ENCODE measurements around the gene GARIN1A. TPM values are rescaled to one million over a fixed set of nuclear protein-coding genes. Genes with fewer than 3 reads are reported as not detected.

The GARIN1A gene
- total RNA-seq, 1 donor from 2014 or later, result 0.32 TPM

- Mint-ChIP-seq H3K9me3 (no peaks in the 10 kb centered on the region), H3K27me3 (ENCODE audit: low read depth) (peaks cover 23% of the 10 kb centered on the region), H3K4me1 (ENCODE audit: low read depth) (no peaks in the 10 kb centered on the region), H3K4me3 (ENCODE audit: low read depth) (no peak overlapping the region), H3K27ac (no peak overlapping the region), H3K36me3 (ENCODE audit: low read depth) (no peaks in the 10 kb centered on the region)
- DNase-seq (ENCODE audit: low spot score), result no peak
- intact Hi-C loops (cut with micrococcal nuclease), result no loop called here
Measured at GRCh38 chr7:128708235-128708634, 36.1 kb downstream of the GARIN1A start.

GRCh38 chr7:128708824-128709223 is 36.7 kb downstream of the GARIN1A start:
- Mint-ChIP-seq H3K27ac (no peak overlapping the region), H3K27me3 (ENCODE audit: low read depth) (peaks cover 17% of the 10 kb centered on the region), H3K4me1 (ENCODE audit: low read depth) (no peaks in the 10 kb centered on the region), H3K9me3 (no peaks in the 10 kb centered on the region), H3K4me3 (ENCODE audit: low read depth) (no peak overlapping the region), H3K36me3 (ENCODE audit: low read depth) (no peaks in the 10 kb centered on the region)
- intact Hi-C loops (cut with micrococcal nuclease), result no loop called here
- DNase-seq (ENCODE audit: low spot score), result no peak

- Mint-ChIP-seq H3K9me3 (no peaks in the 10 kb centered on the region), H3K4me3 (ENCODE audit: low read depth) (no peak overlapping the region)
Measured at GRCh38 chr7:128710481-128710880, 38.4 kb downstream of the GARIN1A start.

GRCh38 chr7:128713794-128714193 is 41.7 kb downstream of the GARIN1A start:
- no peaks in the 10 kb centered on the region for H3K9me3 Mint-ChIP-seq
- no peak overlapping the region for H3K27ac Mint-ChIP-seq
- no peak for DNase-seq (ENCODE audit: low spot score)
- no peaks in the 10 kb centered on the region for H3K36me3 Mint-ChIP-seq (ENCODE audit: low read depth)
- H3K4me3 Mint-ChIP-seq (ENCODE audit: low read depth), result no peak overlapping the region
- H3K4me1 Mint-ChIP-seq (ENCODE audit: low read depth), result no peaks in the 10 kb centered on the region
- peaks cover 17% of the 10 kb centered on the region for H3K27me3 Mint-ChIP-seq (ENCODE audit: low read depth)
- intact Hi-C loops (cut with micrococcal nuclease), result no loop called here

More at GRCh38 chr7:128710481-128710880, 38.4 kb downstream of the GARIN1A start:
- intact Hi-C loops (cut with micrococcal nuclease), result no loop called here
- Mint-ChIP-seq H3K27me3 (ENCODE audit: low read depth) (peaks cover 21% of the 10 kb centered on the region), H3K36me3 (ENCODE audit: low read depth) (no peaks in the 10 kb centered on the region), H3K4me1 (ENCODE audit: low read depth) (no peaks in the 10 kb centered on the region), H3K27ac (no peak overlapping the region)
- DNase-seq (ENCODE audit: low spot score), result no peak

GRCh38 chr7:128714701-128715495 is 42.8 kb downstream of the GARIN1A start:
- peaks cover 17% of the 10 kb centered on the region for H3K27me3 Mint-ChIP-seq (ENCODE audit: low read depth)
- no peaks in the 10 kb centered on the region for H3K36me3 Mint-ChIP-seq (ENCODE audit: low read depth)
- peaks cover 3% of the 10 kb centered on the region for H3K4me1 Mint-ChIP-seq (ENCODE audit: low read depth)
- intact Hi-C loops (cut with micrococcal nuclease), result no loop called here
- no peak overlapping the region for H3K27ac Mint-ChIP-seq
- H3K9me3 Mint-ChIP-seq, result no peaks in the 10 kb centered on the region
- DNase-seq (ENCODE audit: low spot score), result no peak
- no peak overlapping the region for H3K4me3 Mint-ChIP-seq (ENCODE audit: low read depth)

GRCh38 chr7:128718967-128719642 is 47.0 kb downstream of the GARIN1A start:
- Mint-ChIP-seq H3K36me3 (ENCODE audit: low read depth) (no peaks in the 10 kb centered on the region), H3K27me3 (ENCODE audit: low read depth) (peaks cover 22% of the 10 kb centered on the region), H3K4me3 (ENCODE audit: low read depth) (no peak overlapping the region), H3K27ac (no peak overlapping the region), H3K9me3 (no peaks in the 10 kb centered on the region), H3K4me1 (ENCODE audit: low read depth) (peaks cover 3% of the 10 kb centered on the region)
- intact Hi-C loops (cut with micrococcal nuclease), result no loop called here
- DNase-seq (ENCODE audit: low spot score), result no peak

GRCh38 chr7:128721376-128721775 is 49.3 kb downstream of the GARIN1A start:
- no peaks in the 10 kb centered on the region for H3K36me3 Mint-ChIP-seq (ENCODE audit: low read depth)
- no peaks in the 10 kb centered on the region for H3K9me3 Mint-ChIP-seq
- intact Hi-C loops (cut with micrococcal nuclease), result no loop called here
- no peak overlapping the region for H3K27ac Mint-ChIP-seq
- H3K27me3 Mint-ChIP-seq (ENCODE audit: low read depth), result peaks cover 31% of the 10 kb centered on the region
- DNase-seq (ENCODE audit: low spot score), result no peak
- no peak overlapping the region for H3K4me3 Mint-ChIP-seq (ENCODE audit: low read depth)
- H3K4me1 Mint-ChIP-seq (ENCODE audit: low read depth), result peaks cover 3% of the 10 kb centered on the region

Other genes starting within 250 kb of the GARIN1A start
- 406 and 416 TPM in 2 replicates for gene HILPDA, start 216.4 kb upstream of the GARIN1A start, total RNA-seq
- 46.9 and 52.4 TPM in 2 replicates for gene METTL2B, start 195.5 kb upstream of the GARIN1A start, total RNA-seq
- gene CALU, start 67.1 kb downstream of the GARIN1A start, total RNA-seq, result 53.7 and 57.4 TPM in 2 replicates
- not detected in 2 replicates for gene OPN1SW, start 103.5 kb downstream of the GARIN1A start, total RNA-seq
- gene CCDC136, start 119.7 kb downstream of the GARIN1A start, total RNA-seq, result 14.3 and 15.5 TPM in 2 replicates
- gene FLNC, start 158.1 kb downstream of the GARIN1A start, total RNA-seq, result not detected in 2 replicates
- gene ATP6V1F, start 190.6 kb downstream of the GARIN1A start, total RNA-seq, result 123 and 132 TPM in 2 replicates
- not detected in 2 replicates for gene KCP, start 238.4 kb downstream of the GARIN1A start, total RNA-seq